Activated CD8-positive, alpha-beta memory T cell treated with anti-CD3 and anti-CD28 coated beads, Interleukin-2, amount 50 U/mL, for 24 hours (primary cell): ENCODE results near the gene TRIM17.

Experiments used
- DNase-seq: peaks from one replicate; pipeline ENCODE4 v3.0.0-alpha.2; 2020; ENCODE audit errors: extremely low read depth

The TRIM17 gene

GRCh38 chr1:228378873-228379460 is 37.7 kb downstream of the TRIM17 start:
- no peak for DNase-seq

GRCh38 chr1:228378090-228378872 is 38.4 kb downstream of the TRIM17 start:
- DNase-seq, result peak; percentile 5

- DNase-seq, result no peak
Observed at GRCh38 chr1:228377664-228378089, 39.0 kb downstream of the TRIM17 start.

GRCh38 chr1:228376651-228377631 is 39.7 kb downstream of the TRIM17 start:
- no peak for DNase-seq

GRCh38 chr1:228376262-228376628 is 40.4 kb downstream of the TRIM17 start:
- no peak for DNase-seq

GRCh38 chr1:228375578-228376261 is 40.9 kb downstream of the TRIM17 start:
- DNase-seq, result no peak

DNA sequence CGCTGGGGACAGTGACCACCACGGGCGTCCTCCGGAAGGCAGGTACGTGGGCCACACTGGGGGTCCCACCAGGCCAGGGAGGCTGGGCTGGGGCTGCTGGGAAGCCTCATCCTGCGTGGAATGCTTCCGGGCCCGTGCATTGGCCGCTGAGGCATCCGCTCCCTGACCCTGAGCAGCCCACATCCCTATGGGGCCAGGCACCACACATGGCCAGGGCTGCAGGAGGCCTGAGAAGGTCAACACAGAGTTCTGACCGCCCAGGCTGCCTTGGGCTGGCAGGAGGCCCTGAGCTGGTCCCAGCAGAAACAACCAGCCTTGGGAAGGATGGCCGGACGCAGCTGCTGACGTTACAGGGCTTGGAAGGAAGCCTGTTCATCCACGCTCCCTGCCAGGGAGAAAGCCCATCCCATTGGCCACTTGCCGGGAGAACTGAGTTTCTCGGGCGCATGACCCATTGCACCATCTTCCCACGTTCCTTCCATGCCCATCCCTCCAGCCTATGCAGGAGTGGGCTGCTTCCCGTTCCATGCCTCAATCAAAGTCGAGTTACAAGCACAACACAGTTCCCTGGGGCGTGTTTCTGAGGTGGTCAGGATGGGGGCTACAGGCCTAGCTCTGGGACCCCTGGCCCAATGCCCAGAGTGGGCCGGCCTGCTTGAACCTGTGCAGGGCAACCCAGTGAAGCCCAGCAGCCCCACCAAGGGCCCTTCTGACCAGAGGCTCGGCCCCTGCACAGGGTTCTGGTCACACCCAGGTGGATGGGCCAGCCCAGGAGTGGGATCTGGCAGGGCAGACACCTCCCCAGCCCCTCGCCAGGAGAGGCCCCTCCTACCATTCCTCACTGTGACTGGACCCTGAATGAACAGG is 41.7 kb downstream of the TRIM17 start:
- DNase-seq, result no peak

GRCh38 chr1:228373681-228374571 is 42.7 kb downstream of the TRIM17 start:
- no peak for DNase-seq

DNA sequence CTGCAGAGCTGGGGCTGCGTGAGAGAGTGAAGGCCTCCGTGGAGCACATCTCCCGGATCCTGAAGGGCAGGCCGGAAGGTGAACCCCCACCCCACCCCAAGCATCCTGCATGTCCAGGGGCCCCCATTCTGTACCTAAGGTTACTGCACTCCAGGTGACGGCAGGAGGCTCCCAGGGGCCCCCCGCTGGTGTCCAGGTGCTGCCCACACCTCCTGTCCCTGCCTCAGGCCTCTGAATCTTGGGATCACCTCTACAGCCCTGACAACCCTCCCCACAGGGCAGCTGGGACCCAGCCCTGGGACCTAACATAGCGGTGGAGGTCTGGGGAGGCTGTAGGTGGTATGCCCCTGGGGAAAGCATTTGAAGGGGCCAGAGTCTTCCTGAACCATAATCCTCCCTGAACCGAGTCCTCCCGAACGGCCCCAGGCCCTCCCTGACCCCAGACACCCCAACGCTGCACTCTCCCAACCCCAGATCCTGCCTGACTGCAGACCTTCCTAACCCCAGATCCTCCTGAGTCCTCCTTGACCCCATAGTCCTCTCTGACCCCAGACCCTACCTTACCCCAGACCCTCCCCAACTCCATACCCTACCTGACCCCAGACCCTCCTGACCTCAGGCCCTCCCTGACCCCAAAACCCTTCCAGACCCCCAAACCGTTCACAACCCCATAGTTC is 43.5 kb downstream of the TRIM17 start:
- DNase-seq, result no peak

GRCh38 chr1:228372183-228373003 is 44.3 kb downstream of the TRIM17 start:
- DNase-seq, result no peak

- DNase-seq, result no peak
Observed at GRCh38 chr1:228371741-228372182, 44.9 kb downstream of the TRIM17 start.

DNA sequence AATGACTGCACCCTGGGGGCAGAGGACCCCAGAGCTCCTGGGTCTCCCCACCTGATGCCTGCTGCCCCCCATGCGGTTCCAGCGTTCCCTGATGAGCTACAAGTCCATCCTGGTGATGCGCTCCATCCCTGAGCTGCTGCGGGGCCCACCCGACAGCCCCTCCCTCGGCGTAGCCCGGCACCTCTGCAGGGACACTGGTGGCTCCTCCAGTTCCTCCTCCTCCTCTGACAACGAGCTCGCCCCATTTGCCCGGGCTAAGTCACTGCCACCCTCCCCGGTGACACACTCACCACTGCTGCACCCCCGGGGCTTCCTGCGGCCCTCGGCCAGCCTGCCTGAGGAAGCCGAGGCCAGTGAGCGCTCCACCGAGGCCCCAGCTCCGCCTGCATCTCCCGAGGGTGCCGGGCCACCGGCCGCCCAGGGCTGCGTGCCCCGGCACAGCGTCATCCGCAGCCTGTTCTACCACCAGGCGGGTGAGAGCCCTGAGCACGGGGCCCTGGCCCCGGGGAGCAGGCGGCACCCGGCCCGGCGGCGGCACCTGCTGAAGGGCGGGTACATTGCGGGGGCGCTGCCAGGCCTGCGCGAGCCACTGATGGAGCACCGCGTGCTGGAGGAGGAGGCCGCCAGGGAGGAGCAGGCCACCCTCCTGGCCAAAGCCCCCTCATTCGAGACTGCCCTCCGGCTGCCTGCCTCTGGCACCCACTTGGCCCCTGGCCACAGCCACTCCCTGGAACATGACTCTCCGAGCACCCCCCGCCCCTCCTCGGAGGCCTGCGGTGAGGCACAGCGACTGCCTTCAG is 45.5 kb downstream of the TRIM17 start:
- DNase-seq, result no peak

DNA sequence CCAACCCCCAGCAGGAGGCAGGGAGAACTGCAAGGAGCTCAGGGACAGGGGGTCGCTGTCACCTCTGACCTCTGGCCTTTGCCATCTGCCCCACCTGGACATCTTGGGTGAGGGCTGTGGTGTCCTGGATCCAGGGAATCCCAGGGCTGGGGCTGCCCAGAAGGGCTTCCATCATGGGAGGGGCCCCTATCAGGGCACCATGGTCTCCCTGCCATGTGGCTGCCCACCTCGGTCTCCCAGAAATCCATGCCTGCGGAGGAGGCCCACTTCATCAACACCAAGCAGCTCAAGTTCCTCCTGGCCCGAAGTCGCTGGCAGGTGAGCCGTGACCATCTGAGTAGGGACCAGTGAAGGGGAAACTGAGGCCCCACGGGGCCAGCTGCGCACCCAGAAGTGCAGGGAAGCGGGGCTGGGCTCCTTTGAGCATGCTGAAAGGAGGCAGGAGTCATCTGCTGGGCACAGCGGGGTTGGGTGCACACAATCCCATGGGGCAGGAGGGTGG is 46.2 kb downstream of the TRIM17 start:
- no peak for DNase-seq

- DNase-seq, result no peak
Observed at GRCh38 chr1:228369608-228370438, 46.8 kb downstream of the TRIM17 start.

DNA sequence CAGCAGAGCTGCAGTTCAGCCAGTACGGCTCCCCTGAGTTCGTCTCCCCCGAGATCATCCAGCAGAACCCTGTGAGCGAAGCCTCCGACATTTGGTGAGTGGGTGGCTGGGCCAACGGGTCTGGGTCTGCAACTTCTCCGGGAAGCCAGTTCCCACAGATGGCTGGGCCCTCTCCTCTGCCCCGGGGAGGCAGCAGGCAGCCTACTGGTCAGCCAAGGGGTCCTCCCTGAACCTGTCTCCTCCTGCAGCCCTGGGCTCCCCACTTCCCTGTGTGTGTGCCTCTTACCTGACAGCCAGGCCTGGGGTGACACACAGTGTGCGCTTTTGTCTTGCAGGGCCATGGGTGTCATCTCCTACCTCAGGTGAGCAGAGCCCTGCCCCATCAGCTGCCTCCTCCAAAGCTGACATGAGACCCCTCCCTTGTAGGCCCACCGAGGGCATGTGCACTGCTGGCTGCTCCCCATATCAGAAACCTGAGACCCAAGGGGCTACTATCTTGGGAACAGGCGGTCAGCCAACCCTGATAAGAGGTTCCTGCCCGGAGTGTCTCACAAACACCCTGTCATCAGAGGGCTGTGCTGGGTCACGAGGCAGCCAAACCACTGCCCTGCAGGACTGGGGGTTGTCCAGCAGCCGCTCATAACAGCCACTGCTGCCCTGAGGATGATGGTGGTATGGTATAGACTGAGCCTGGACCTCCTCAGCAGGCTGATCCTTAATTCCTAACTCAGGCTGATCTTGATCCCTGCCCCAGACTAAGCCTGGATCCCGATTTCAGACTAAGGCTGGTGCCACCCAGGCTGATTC is 47.7 kb downstream of the TRIM17 start:
- DNase-seq, result no peak
